T-helper 1 cell treated with Interleukin-12 subunit alpha and Interleukin-12 subunit beta and Interleukin-4 antibody, amounts not matched to agents 30 μg/mL and 1 μg/mL, for 36 hours (primary cell): ENCODE data around the gene LRRN3.

Experiments used
- H3K27ac Mint-ChIP-seq: one replicate; pipeline ENCODE4 v1.8.0; 2021; ENCODE audit warnings: mild to moderate bottlenecking, mixed read lengths
- H3K27me3 Mint-ChIP-seq: one replicate; pipeline ENCODE4 v1.8.0; 2021; ENCODE audit warnings: low read depth, mixed read lengths
- H3K36me3 Mint-ChIP-seq: one replicate; pipeline ENCODE4 v1.8.0; 2021; ENCODE audit warnings: low read depth, mixed read lengths
- H3K4me1 Mint-ChIP-seq: one replicate; pipeline ENCODE4 v1.8.0; 2021; ENCODE audit warnings: low read depth, mixed read lengths
- H3K4me3 Mint-ChIP-seq: one replicate; pipeline ENCODE4 v1.8.0; 2021; ENCODE audit warnings: mild to moderate bottlenecking, moderate library complexity, mixed read lengths
- H3K9me3 Mint-ChIP-seq: one replicate; pipeline ENCODE4 v1.8.0; 2021; ENCODE audit warnings: mixed read lengths

The LRRN3 gene

DNA sequence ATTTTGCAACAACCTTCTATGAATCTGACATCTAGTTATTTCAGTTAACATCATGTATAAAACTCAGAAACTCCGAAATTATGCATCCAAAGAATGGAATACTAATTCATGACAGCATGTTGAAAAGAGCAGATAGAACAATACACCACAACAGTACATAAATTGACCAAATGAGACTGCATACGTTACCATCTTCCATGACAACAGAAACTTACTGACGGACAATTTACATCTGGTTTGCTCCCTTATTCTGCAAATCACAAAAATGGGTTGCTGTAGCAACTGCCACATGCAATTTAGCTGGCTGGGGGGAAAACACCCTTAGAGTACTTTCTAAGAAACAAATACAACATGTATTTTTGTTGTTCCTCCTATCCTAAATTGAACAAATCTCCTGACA lies 14.3 kb downstream of the LRRN3 start:
- no peaks in the 10 kb centered on the region for H3K9me3 Mint-ChIP-seq
- H3K4me1 Mint-ChIP-seq = peaks cover 41% of the 10 kb centered on the region
- peaks cover 61% of the 10 kb centered on the region for H3K36me3 Mint-ChIP-seq
- no peak overlapping the region for H3K27ac Mint-ChIP-seq
- no peak overlapping the region for H3K4me3 Mint-ChIP-seq
- H3K27me3 Mint-ChIP-seq = no peaks in the 10 kb centered on the region

DNA sequence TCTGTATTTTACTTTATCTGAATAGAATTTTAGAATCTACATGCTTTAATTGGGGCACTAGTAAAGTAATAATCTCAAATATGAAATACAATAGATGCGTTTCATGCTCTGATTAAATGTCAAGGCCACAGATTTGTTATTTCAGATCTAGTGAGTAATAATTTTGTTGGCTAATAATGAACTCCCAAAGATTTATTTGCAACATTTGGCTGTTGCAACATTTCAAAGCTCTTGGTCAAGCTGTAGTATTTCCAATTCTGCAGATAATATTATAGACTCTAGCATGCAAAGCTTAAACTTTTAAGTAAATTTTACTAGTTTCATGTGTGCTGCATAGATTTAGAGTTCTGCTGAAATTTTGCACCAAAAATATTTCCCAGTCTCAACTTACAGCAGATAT lies 16.7 kb downstream of the LRRN3 start:
- Mint-ChIP-seq H3K27ac (no peak overlapping the region), H3K4me1 (peaks cover 47% of the 10 kb centered on the region), H3K36me3 (peaks cover 55% of the 10 kb centered on the region), H3K27me3 (no peaks in the 10 kb centered on the region), H3K4me3 (no peak overlapping the region), H3K9me3 (no peaks in the 10 kb centered on the region)

- Mint-ChIP-seq H3K36me3 (peaks cover 53% of the 10 kb centered on the region), H3K4me1 (peaks cover 50% of the 10 kb centered on the region)
Measured at GRCh38 chr7:111108000-111108399, 17.1 kb downstream of the LRRN3 start.

DNA sequence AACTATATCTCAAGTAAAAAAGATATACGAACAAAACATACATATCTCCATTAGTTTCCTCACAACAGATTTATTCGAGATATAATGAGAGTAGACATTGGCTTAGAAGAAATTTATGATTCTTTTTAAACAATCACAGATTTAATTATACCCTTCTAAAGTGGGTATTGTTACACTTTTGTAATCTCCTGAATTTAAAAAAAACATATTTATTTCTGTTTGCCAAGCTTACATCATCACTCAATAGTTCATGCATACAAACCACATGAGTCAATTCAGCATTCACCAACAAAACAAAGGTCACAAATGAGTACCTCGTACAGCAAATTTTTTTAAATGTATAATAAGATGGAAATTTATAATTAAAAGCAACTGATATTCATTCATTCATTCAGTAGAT lies 17.6 kb downstream of the LRRN3 start:
- no peaks in the 10 kb centered on the region for H3K9me3 Mint-ChIP-seq
- H3K27ac Mint-ChIP-seq = no peak overlapping the region
- peaks cover 49% of the 10 kb centered on the region for H3K4me1 Mint-ChIP-seq
- peaks cover 51% of the 10 kb centered on the region for H3K36me3 Mint-ChIP-seq
- no peaks in the 10 kb centered on the region for H3K27me3 Mint-ChIP-seq
- no peak overlapping the region for H3K4me3 Mint-ChIP-seq

More at GRCh38 chr7:111108000-111108399, 17.1 kb downstream of the LRRN3 start:
- Mint-ChIP-seq H3K4me3 (no peak overlapping the region), H3K27me3 (no peaks in the 10 kb centered on the region), H3K27ac (no peak overlapping the region), H3K9me3 (no peaks in the 10 kb centered on the region)

- H3K9me3 Mint-ChIP-seq = no peaks in the 10 kb centered on the region
- H3K4me3 Mint-ChIP-seq = no peak overlapping the region
- H3K36me3 Mint-ChIP-seq = peaks cover 39% of the 10 kb centered on the region
- peaks cover 41% of the 10 kb centered on the region for H3K4me1 Mint-ChIP-seq
- no peaks in the 10 kb centered on the region for H3K27me3 Mint-ChIP-seq
- H3K27ac Mint-ChIP-seq = no peak overlapping the region
Measured at GRCh38 chr7:111112439-111112838, 21.5 kb downstream of the LRRN3 start.

GRCh38 chr7:111113263-111114017 lies 22.5 kb downstream of the LRRN3 start:
- H3K36me3 Mint-ChIP-seq = peaks cover 43% of the 10 kb centered on the region
- peaks cover 38% of the 10 kb centered on the region for H3K4me1 Mint-ChIP-seq
- H3K4me3 Mint-ChIP-seq = no peak overlapping the region
- H3K27ac Mint-ChIP-seq = peak overlapping the region; percentile 34
- H3K9me3 Mint-ChIP-seq = no peaks in the 10 kb centered on the region
- no peaks in the 10 kb centered on the region for H3K27me3 Mint-ChIP-seq

DNA sequence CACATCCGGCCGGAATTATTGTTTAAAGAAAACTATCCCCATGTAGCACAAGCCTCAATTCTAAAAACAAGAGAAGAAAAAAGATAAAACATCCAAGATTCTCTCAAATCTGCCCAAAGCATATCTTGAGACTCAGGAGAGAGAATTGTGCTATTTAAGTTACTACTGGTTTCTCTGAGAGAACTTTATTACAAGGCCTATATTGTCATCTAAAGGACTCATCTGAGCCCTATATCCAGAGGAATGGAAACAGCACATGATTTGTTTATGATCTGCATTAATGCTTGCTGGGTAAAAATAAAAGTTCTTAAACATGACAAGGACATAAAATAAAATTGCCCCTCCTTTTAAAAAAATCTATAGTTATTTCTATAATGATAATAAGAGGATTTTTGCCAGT lies 25.0 kb downstream of the LRRN3 start:
- Mint-ChIP-seq H3K27me3 (no peaks in the 10 kb centered on the region), H3K4me3 (no peak overlapping the region), H3K4me1 (peaks cover 32% of the 10 kb centered on the region), H3K9me3 (no peaks in the 10 kb centered on the region), H3K27ac (no peak overlapping the region), H3K36me3 (peaks cover 47% of the 10 kb centered on the region)

DNA sequence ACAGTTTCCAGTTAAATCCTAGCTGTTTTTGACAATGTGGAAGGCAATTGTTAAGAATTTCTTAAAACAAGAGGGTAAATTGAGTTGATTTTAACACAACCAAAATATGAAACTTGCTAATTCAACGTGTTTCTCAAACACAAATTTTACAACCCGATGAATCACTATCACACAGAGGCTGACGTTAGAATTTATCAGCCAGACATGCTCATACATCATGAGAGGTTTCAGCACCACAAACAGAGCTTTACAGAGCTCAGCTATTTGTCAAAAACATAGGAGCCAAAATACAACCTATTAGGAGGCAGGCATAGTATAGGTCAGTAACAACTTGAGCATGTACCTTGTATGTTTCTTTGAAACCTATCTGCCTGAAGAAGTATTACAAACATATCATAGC lies 36.1 kb downstream of the LRRN3 start:
- Mint-ChIP-seq H3K4me3 (no peak overlapping the region), H3K36me3 (peaks cover 27% of the 10 kb centered on the region), H3K4me1 (peaks cover 4% of the 10 kb centered on the region), H3K9me3 (no peaks in the 10 kb centered on the region), H3K27ac (no peak overlapping the region), H3K27me3 (no peaks in the 10 kb centered on the region)

GRCh38 chr7:111129435-111129834 lies 38.5 kb downstream of the LRRN3 start:
- peaks cover 9% of the 10 kb centered on the region for H3K36me3 Mint-ChIP-seq
- H3K4me3 Mint-ChIP-seq = no peak overlapping the region
- H3K27me3 Mint-ChIP-seq = no peaks in the 10 kb centered on the region
- H3K9me3 Mint-ChIP-seq = no peaks in the 10 kb centered on the region
- H3K4me1 Mint-ChIP-seq = peaks cover 4% of the 10 kb centered on the region
- H3K27ac Mint-ChIP-seq = no peak overlapping the region

- H3K9me3 Mint-ChIP-seq = no peaks in the 10 kb centered on the region
- H3K27me3 Mint-ChIP-seq = no peaks in the 10 kb centered on the region
- no peak overlapping the region for H3K4me3 Mint-ChIP-seq
- H3K27ac Mint-ChIP-seq = no peak overlapping the region
- no peaks in the 10 kb centered on the region for H3K36me3 Mint-ChIP-seq
- peaks cover 4% of the 10 kb centered on the region for H3K4me1 Mint-ChIP-seq
Measured at GRCh38 chr7:111132833-111133232, 41.9 kb downstream of the LRRN3 start.

DNA sequence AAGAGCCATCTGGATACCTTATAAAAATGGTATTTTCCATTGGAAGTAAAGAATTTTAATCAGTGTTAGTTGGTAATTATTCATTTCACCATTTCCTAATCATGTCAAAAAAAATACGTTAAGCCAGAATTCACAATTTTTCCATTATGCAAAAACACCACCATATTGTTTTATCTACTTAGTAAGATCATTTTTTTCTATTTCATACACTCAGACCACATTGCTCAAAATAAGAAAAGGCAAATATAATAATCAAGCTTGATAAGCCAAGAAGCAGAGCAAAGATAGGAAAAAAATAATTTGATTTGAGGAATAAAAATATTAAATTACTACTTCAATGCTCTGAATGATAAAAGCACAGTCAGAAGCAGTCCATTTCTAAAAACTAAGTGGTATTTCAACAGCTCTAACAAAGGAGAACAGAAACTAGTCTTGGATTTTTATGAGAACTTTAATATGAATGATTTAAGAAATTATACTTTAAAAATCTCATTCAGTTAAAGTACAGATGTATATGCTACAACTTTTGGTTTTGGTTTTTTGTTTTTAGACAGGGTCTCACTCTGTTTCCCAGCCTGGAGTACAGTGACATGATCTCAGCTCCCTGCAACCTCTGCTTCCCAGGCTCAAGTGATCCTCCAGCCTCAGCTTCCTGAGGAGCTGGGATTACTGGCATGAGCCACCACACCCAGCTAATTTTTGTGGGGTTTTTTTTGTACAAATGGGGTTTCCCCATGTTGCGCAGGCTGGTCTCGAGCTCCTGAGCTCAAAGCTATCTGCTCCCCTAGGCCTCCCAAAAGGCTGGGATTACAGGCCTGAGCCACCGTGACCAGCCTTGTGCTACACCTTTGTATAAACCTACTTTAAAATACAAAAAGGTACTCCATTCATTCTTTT lies 46.6 kb downstream of the LRRN3 start:
- Mint-ChIP-seq H3K4me1 (peaks cover 18% of the 10 kb centered on the region), H3K36me3 (peaks cover 2% of the 10 kb centered on the region), H3K9me3 (no peaks in the 10 kb centered on the region), H3K4me3 (peak overlapping the region; percentile 48), H3K27me3 (no peaks in the 10 kb centered on the region), H3K27ac (peak overlapping the region; percentile 85)

GRCh38 chr7:111138193-111138569 lies 47.3 kb downstream of the LRRN3 start:
- no peaks in the 10 kb centered on the region for H3K9me3 Mint-ChIP-seq
- peaks cover 2% of the 10 kb centered on the region for H3K36me3 Mint-ChIP-seq
- peak overlapping the region; percentile 85 for H3K27ac Mint-ChIP-seq
- H3K4me3 Mint-ChIP-seq = peak overlapping the region; percentile 48
- no peaks in the 10 kb centered on the region for H3K27me3 Mint-ChIP-seq
- peaks cover 18% of the 10 kb centered on the region for H3K4me1 Mint-ChIP-seq

- H3K27ac Mint-ChIP-seq = peak overlapping the region; percentile 85
- peaks cover 18% of the 10 kb centered on the region for H3K4me1 Mint-ChIP-seq
- H3K36me3 Mint-ChIP-seq = peaks cover 2% of the 10 kb centered on the region
- no peaks in the 10 kb centered on the region for H3K9me3 Mint-ChIP-seq
- peak overlapping the region; percentile 48 for H3K4me3 Mint-ChIP-seq
- H3K27me3 Mint-ChIP-seq = no peaks in the 10 kb centered on the region
Measured at GRCh38 chr7:111138586-111138985, 47.7 kb downstream of the LRRN3 start.

DNA sequence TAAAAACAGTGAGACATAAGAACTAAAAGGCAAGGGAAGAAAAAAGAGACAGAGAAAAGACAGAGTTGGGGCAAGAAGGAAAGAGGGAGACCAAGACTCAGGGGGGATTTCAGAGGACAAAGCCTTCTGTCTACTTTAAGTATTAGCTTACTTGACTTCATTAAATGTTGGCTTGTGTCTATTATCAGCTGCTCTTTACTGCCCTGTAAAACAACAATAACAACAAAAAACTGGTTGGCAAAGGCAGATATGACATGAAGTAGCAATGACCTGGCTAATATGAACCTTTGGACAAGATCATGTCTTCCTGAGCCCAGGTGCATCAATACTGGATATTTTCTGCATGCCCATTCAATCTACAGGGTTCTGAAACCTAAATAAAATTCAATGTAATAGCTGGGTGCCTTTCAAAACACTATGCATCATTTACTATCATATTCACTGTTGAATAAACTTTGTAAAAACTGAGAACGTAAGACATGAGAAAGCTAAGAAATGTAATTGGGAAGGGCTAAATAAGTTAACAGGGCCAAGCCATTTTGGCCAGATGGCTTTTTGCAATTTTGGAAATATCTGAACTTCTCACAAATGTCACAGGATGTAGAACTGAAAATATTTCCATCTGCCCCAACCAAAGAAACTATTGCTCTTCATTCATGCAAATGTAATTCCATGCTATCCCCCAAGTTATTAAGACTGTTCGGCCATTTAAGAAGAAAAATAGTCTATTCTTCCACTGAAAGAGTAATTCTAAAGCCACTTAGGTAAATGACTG lies 49.4 kb downstream of the LRRN3 start:
- H3K9me3 Mint-ChIP-seq = no peaks in the 10 kb centered on the region
- H3K36me3 Mint-ChIP-seq = peaks cover 2% of the 10 kb centered on the region
- H3K4me3 Mint-ChIP-seq = no peak overlapping the region
- peak overlapping the region; percentile 2 for H3K27ac Mint-ChIP-seq
- H3K4me1 Mint-ChIP-seq = peaks cover 18% of the 10 kb centered on the region
- no peaks in the 10 kb centered on the region for H3K27me3 Mint-ChIP-seq
